GM19239 (cell line): ENCODE results near the gene PYCARD.
"Not testable (repeated sequence)": the region's sequence is repeated elsewhere in the genome, so short reads cannot be mapped to it uniquely, and the experiment has no call there.

Experiments
- DNase-seq: peaks from one replicate; pipeline ENCODE4 v3.0.0; 2011; ENCODE audit warnings: low spot score; ENCODE audit not compliant: insufficient read length
- FAIRE-seq: peaks from 2 replicates; lab custom pipeline; 2011; peaks lifted over from hg19 to GRCh38; lab: Jason Lieb, UNC

Gene PYCARD

GRCh38 chr16:31202414-31203375 lies at the start of gene PYCARD:
TSS of gene PYCARD (minus strand) at chr16:31202760. CDS start at chr16:31202690, 70 bp downstream.
- no peak for DNase-seq
- FAIRE-seq = peak; percentile 53

- FAIRE-seq (no peak), DNase-seq (no peak)
Observed at GRCh38 chr16:31251435-31251834, 48.9 kb upstream of the PYCARD start.

GRCh38 chr16:31250782-31251384 lies 48.3 kb upstream of the PYCARD start:
- DNase-seq = no peak
- FAIRE-seq = no peak

GRCh38 chr16:31248344-31248743 lies 45.8 kb upstream of the PYCARD start:
- no peak for DNase-seq
- no peak for FAIRE-seq

GRCh38 chr16:31246296-31246695 lies 43.7 kb upstream of the PYCARD start:
- FAIRE-seq (no peak), DNase-seq (no peak)

GRCh38 chr16:31245598-31245997 lies 43.0 kb upstream of the PYCARD start:
- not testable (repeated sequence) for FAIRE-seq, DNase-seq

GRCh38 chr16:31243734-31244670 lies 41.4 kb upstream of the PYCARD start:
- DNase-seq = no peak
- no peak for FAIRE-seq

GRCh38 chr16:31242206-31242605 lies 39.6 kb upstream of the PYCARD start:
- DNase-seq (no peak), FAIRE-seq (no peak)

- FAIRE-seq (no peak), DNase-seq (no peak)
Observed at GRCh38 chr16:31238041-31238440, 35.5 kb upstream of the PYCARD start.

- FAIRE-seq = no peak
- DNase-seq = no peak
Observed at GRCh38 chr16:31229501-31229900, 26.9 kb upstream of the PYCARD start.

- FAIRE-seq (no peak), DNase-seq (no peak)
Observed at GRCh38 chr16:31228206-31228605, 25.6 kb upstream of the PYCARD start.

GRCh38 chr16:31225193-31225592 lies 22.6 kb upstream of the PYCARD start:
- no peak for FAIRE-seq

GRCh38 chr16:31224092-31224955 lies 21.8 kb upstream of the PYCARD start:
- no peak for DNase-seq
- no peak for FAIRE-seq

More at GRCh38 chr16:31225193-31225592, 22.6 kb upstream of the PYCARD start:
- DNase-seq = no peak

- no peak for FAIRE-seq
- DNase-seq = no peak
Observed at GRCh38 chr16:31223044-31223443, 20.5 kb upstream of the PYCARD start.

- FAIRE-seq (no peak), DNase-seq (no peak)
Observed at GRCh38 chr16:31221357-31222160, 19.0 kb upstream of the PYCARD start.

GRCh38 chr16:31219154-31219741 lies 16.7 kb upstream of the PYCARD start:
- DNase-seq (no peak), FAIRE-seq (no peak)

- DNase-seq = no peak
Observed at GRCh38 chr16:31217136-31217530, 14.6 kb upstream of the PYCARD start.

GRCh38 chr16:31216422-31217135 lies 14.0 kb upstream of the PYCARD start, which contains the start of gene PYDC1:
TSS of gene PYDC1 (minus strand) at chr16:31217135. CDS start at chr16:31217028, 107 bp downstream.
- FAIRE-seq = no peak

More at GRCh38 chr16:31217136-31217530, 14.6 kb upstream of the PYCARD start:
- no peak for FAIRE-seq

More at GRCh38 chr16:31216422-31217135, 14.0 kb upstream of the PYCARD start, which contains the start of gene PYDC1:
- DNase-seq = no peak
